H9 (cell line): ENCODE measurements around the gene RIT2. TPM values are rescaled to one million over a fixed set of nuclear protein-coding genes. Genes with fewer than 3 reads are reported as not detected.

Source experiments
- DNase-seq: peaks from one replicate; pipeline ENCODE4 v3.0.0-alpha.2; 2017
- H2AFZ ChIP-seq: one replicate; pipeline ENCODE4 v1.6.1; 2013; ENCODE audit warnings: mild to moderate bottlenecking, low read length, control low read depth, moderate library complexity
- H2AK5ac ChIP-seq: 2 replicates; pipeline ENCODE4 v1.6.1; 2013; ENCODE audit warnings: low read length, control low read depth, mixed read lengths; ENCODE audit not compliant: insufficient read length
- H2BK120ac ChIP-seq: one replicate; pipeline ENCODE4 v1.6.1; 2013; ENCODE audit warnings: low read depth, mild to moderate bottlenecking, low read length, control low read depth, inconsistent platforms; ENCODE audit not compliant: poor library complexity, severe bottlenecking
- H2BK12ac ChIP-seq: 2 replicates; pipeline ENCODE4 v1.6.1; 2013; ENCODE audit warnings: low read length, control low read depth, mixed read lengths, low read depth; ENCODE audit not compliant: insufficient read length
- H2BK15ac ChIP-seq: 2 replicates; pipeline ENCODE4 v1.6.1; 2013; ENCODE audit warnings: low read depth, low read length, control low read depth
- H2BK20ac ChIP-seq: one replicate; pipeline ENCODE4 v1.6.1; 2013; ENCODE audit warnings: low read depth, mild to moderate bottlenecking, low read length, control low read depth, inconsistent platforms; ENCODE audit not compliant: poor library complexity, severe bottlenecking
- H2BK5ac ChIP-seq: 2 replicates; pipeline ENCODE4 v1.6.1; 2013; ENCODE audit warnings: low read length, control low read depth, mixed read lengths; ENCODE audit not compliant: insufficient read length
- H3K14ac ChIP-seq: 2 replicates; pipeline ENCODE4 v1.6.1; 2013; ENCODE audit warnings: low read length, control low read depth; ENCODE audit not compliant: insufficient read depth
- H3K18ac ChIP-seq: 2 replicates; pipeline ENCODE4 v1.6.1; 2013; ENCODE audit warnings: low read depth, mild to moderate bottlenecking, mixed read lengths, low read length, control low read depth; ENCODE audit not compliant: insufficient read length
- H3K23ac ChIP-seq: 2 replicates; pipeline ENCODE4 v1.6.1; 2013; ENCODE audit warnings: low read length, control low read depth, mixed read lengths, low read depth; ENCODE audit not compliant: insufficient read length
- H3K23me2 ChIP-seq: 2 replicates; pipeline ENCODE4 v1.6.1; 2013; ENCODE audit warnings: low read depth, mild to moderate bottlenecking, mixed read lengths, low read length, control low read depth; ENCODE audit not compliant: insufficient read length, poor library complexity, severe bottlenecking
- H3K27ac ChIP-seq: 2 replicates; pipeline ENCODE4 v1.5.1; 2013; ENCODE audit warnings: low read length, control low read depth, mixed read lengths, low read depth; ENCODE audit not compliant: insufficient read length
- H3K27me3 ChIP-seq: 2 replicates; pipeline ENCODE4 v1.6.1; 2013; ENCODE audit warnings: low read length, control low read depth, inconsistent platforms; ENCODE audit not compliant: insufficient read depth
- H3K4ac ChIP-seq: 2 replicates; pipeline ENCODE4 v1.6.1; 2013; ENCODE audit warnings: low read depth, mild to moderate bottlenecking, control low read depth, inconsistent platforms, low read length, moderate library complexity
- H3K4me1 ChIP-seq: 2 replicates; pipeline ENCODE4 v1.6.1; 2013; ENCODE audit warnings: low read length, control low read depth, inconsistent platforms; ENCODE audit not compliant: insufficient read depth
- H3K4me2 ChIP-seq: 2 replicates; pipeline ENCODE4 v1.6.1; 2013; ENCODE audit warnings: low read length, control low read depth, mixed read lengths; ENCODE audit not compliant: insufficient read length, insufficient read depth
- H3K56ac ChIP-seq: 2 replicates; pipeline ENCODE4 v1.6.1; 2013; ENCODE audit warnings: low read depth, mild to moderate bottlenecking, mixed read lengths, low read length, control low read depth; ENCODE audit not compliant: insufficient read length
- H3K79me1 ChIP-seq: 2 replicates; pipeline ENCODE4 v1.6.1; 2013; ENCODE audit warnings: low read depth, mild to moderate bottlenecking, moderate library complexity, low read length, control low read depth, inconsistent platforms; ENCODE audit not compliant: insufficient read depth, poor library complexity, severe bottlenecking
- H3K79me2 ChIP-seq: 2 replicates; pipeline ENCODE4 v1.6.1; 2013; ENCODE audit warnings: low read length, control low read depth, inconsistent platforms; ENCODE audit not compliant: insufficient read depth
- H3K9ac ChIP-seq: 2 replicates; pipeline ENCODE4 v1.6.1; 2013; ENCODE audit warnings: low read length, control low read depth, mixed read lengths; ENCODE audit not compliant: insufficient read length; ENCODE audit errors: extremely low read depth
- H3K9me3 ChIP-seq: one replicate; pipeline ENCODE4 v1.6.1; 2013; ENCODE audit warnings: low read depth, low read length, inconsistent platforms; ENCODE audit not compliant: control insufficient read depth
- H3T11ph ChIP-seq: one replicate; pipeline ENCODE4 v1.6.1; 2013; ENCODE audit warnings: mild to moderate bottlenecking, low read length, control low read depth, inconsistent platforms
- H4K20me1 ChIP-seq: one replicate; pipeline ENCODE4 v1.6.1; 2013; ENCODE audit not compliant: control insufficient read depth, insufficient read length, insufficient read depth
- H4K5ac ChIP-seq: 2 replicates; pipeline ENCODE4 v1.6.1; 2013; ENCODE audit warnings: low read depth, mild to moderate bottlenecking, mixed read lengths, low read length, control low read depth; ENCODE audit not compliant: insufficient read length
- H4K8ac ChIP-seq: replicated peaks from 2 replicates; pipeline ENCODE4 v1.6.1; 2013; ENCODE audit warnings: low read length, control low read depth, mixed read lengths, low read depth; ENCODE audit not compliant: insufficient read length
- H4K91ac ChIP-seq: 2 replicates; pipeline ENCODE4 v1.6.1; 2013; ENCODE audit warnings: low read depth, mild to moderate bottlenecking, moderate library complexity, mixed read lengths, low read length, control low read depth; ENCODE audit not compliant: insufficient read length
- H3K27ac Mint-ChIP-seq, 3 experiments: 2 replicates in 2 of 3; 3 replicates in 1 of 3; pipeline ENCODE4 v1.8.0; 2020 to 2021; ENCODE audit warnings: mixed read lengths in 3 of 3, mild to moderate bottlenecking in 1 of 3, moderate library complexity in 1 of 3
- H3K27me3 Mint-ChIP-seq: 2 replicates; pipeline ENCODE4 v1.8.0; 2021; ENCODE audit warnings: low read depth, mild to moderate bottlenecking, moderate library complexity, mixed read lengths
- H3K36me3 Mint-ChIP-seq, 3 experiments: 2 replicates in 2 of 3; 3 replicates in 1 of 3; pipeline ENCODE4 v1.8.0; 2020 to 2021; ENCODE audit warnings: low read depth in 3 of 3, mixed read lengths in 3 of 3; ENCODE audit not compliant: insufficient read depth in 1 of 3
- H3K4me1 Mint-ChIP-seq, 2 experiments: 2 replicates each; pipeline ENCODE4 v1.8.0; 2020; ENCODE audit warnings: mixed read lengths in 2 of 2
- H3K4me3 Mint-ChIP-seq, 2 experiments: 2 replicates in 1 of 2; 3 replicates in 1 of 2; pipeline ENCODE4 v1.8.0; 2020 to 2021; ENCODE audit warnings: mild to moderate bottlenecking in 2 of 2, mixed read lengths in 2 of 2, moderate library complexity in 1 of 2
- H3K9me3 Mint-ChIP-seq, 2 experiments: 2 replicates in 1 of 2; 3 replicates in 1 of 2; pipeline ENCODE4 v1.8.0; 2020; ENCODE audit warnings: mild to moderate bottlenecking in 2 of 2, mixed read lengths in 2 of 2, moderate library complexity in 1 of 2
- CTCF ChIP-seq: fragments of 200-600 bp; sonication (generic); conservative IDR thresholded peaks from 3 replicates; pipeline ENCODE4 v1.8.0; 2021; ENCODE audit warnings: antibody characterized with exemption, mild to moderate bottlenecking
- WGBS: extraction: QIAGEN DNeasy Blood & Tissue Kit; methylation state at CpG from one replicate; pipeline ENCODE4 v1.1.7; 2013; ENCODE audit warnings: missing lambda C conversion rate, low lambda C conversion rate, mixed read lengths; ENCODE audit not compliant: insufficient read length; ENCODE audit errors: extremely low coverage; 5-methylcytosine and 5-hydroxymethylcytosine counted together
- total RNA-seq: library from RNA; stranded (reverse); gene quantifications from 2 replicates; pipeline ENCODE4 v1.2.1, GENCODE V29; 2021

Gene RIT2
- total RNA-seq, 1 experiment from 2014 or later = 1.2 TPM

- H3K4me1 ChIP-seq = peaks cover 6% of the 10 kb centered on the region; the same call in 1 of the 2 replicates
- no peak overlapping the region for H4K8ac ChIP-seq
- H3K23me2 ChIP-seq = no peaks in the 10 kb centered on the region
- H3K18ac ChIP-seq = no peak overlapping the region
- H3K23ac ChIP-seq = no peak overlapping the region
- no peak overlapping the region for H2BK120ac ChIP-seq
- H2AFZ ChIP-seq = no peak overlapping the region
- Mint-ChIP-seq H3K27me3 (no peaks in the 10 kb centered on the region), H3K27ac (peak overlapping the region in 2 of 3 experiments; percentile 48 to 88; a peak in 4 of 7 replicates), H3K4me3 (no peak overlapping the region), H3K36me3 (no peaks in the 10 kb centered on the region), H3K4me1 (peaks cover 44 to 47% of the 10 kb centered on the region in 2 experiments), H3K9me3 (0 out of 5 replicates have a peak, but pooled peaks cover 0 to 2% of the 10 kb centered on the region in 2 experiments)
- no peak overlapping the region for H2BK20ac ChIP-seq
- no peak overlapping the region for H3K56ac ChIP-seq
- DNase-seq = no peak
- H3K27ac ChIP-seq = no peak overlapping the region
- no peak overlapping the region for H2BK12ac ChIP-seq
- H2BK5ac ChIP-seq = no peak overlapping the region
- H3K79me2 ChIP-seq = no peaks in the 10 kb centered on the region
- H4K5ac ChIP-seq = no peak overlapping the region
- H3K27me3 ChIP-seq = no peaks in the 10 kb centered on the region
- WGBS = no CpG with 5 or more reads among the region's 4 CpGs
- H3K4me2 ChIP-seq = no peak overlapping the region
- no peak for TF ChIP-seq CTCF
- H3K9me3 ChIP-seq = no peaks in the 10 kb centered on the region
- H2AK5ac ChIP-seq = no peak overlapping the region
- no peak overlapping the region for H3T11ph ChIP-seq
- H3K4ac ChIP-seq = no peak overlapping the region
- H4K20me1 ChIP-seq = no peaks in the 10 kb centered on the region
- no peak overlapping the region for H3K14ac ChIP-seq
- H3K9ac ChIP-seq = no peak overlapping the region
- H3K79me1 ChIP-seq = no peaks in the 10 kb centered on the region
- H4K91ac ChIP-seq = no peak overlapping the region
- no peak overlapping the region for H2BK15ac ChIP-seq
Observed at GRCh38 chr18:42778445-42779042, 336.9 kb downstream of the RIT2 start.
